NCI-H2107 (cell line): Measurements from ENCODE around the gene CASP3.
"Not testable (repeated sequence)": the region's sequence is repeated elsewhere in the genome, so short reads cannot be mapped to it uniquely, and the experiment has no call there.

Experiments
- DNase-seq: peaks from one replicate; lab custom pipeline; 2025; lab: John Stamatoyannopoulos, UW

Gene CASP3

GRCh38 chr4:184664445-184665210 is 15.4 kb upstream of the CASP3 start:
- DNase-seq: no peak

DNA sequence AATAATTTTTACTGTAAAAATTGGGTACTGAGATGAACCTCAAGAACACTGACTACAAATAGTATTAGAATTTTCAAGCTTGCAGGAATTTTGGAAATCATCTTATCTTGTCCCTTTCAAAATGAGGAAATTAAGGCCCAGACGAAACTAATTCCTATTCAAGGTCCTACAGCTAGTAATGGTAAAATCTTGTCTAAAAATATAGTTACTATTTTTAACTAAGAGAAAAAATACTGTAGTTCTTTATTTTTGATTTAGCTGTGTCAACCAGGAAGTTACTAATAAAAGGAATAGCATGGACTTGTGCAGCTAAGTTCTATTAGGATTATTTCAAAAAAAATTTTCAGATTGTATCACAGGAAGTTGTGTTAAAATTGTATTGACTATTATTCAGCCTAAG is 13.0 kb upstream of the CASP3 start:
- no peak for DNase-seq

DNA sequence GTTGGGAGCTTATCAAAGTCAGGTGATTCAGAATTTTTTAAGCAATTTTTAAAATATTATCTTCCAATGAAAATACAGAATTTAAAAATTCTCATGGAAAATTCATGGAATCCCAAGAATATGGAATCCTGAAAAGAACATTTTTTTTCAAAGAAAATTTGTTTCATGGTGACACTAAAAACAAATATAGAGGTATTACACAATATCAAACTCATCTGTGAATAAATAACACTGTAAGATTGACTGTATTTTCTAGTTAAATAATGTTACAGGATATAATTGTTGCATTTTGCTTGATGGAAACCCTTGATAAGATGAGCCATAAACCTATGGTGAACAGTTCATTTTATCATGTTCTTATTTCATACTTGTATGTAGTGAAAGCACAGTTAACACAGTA is 11.7 kb upstream of the CASP3 start:
- no peak for DNase-seq

DNA sequence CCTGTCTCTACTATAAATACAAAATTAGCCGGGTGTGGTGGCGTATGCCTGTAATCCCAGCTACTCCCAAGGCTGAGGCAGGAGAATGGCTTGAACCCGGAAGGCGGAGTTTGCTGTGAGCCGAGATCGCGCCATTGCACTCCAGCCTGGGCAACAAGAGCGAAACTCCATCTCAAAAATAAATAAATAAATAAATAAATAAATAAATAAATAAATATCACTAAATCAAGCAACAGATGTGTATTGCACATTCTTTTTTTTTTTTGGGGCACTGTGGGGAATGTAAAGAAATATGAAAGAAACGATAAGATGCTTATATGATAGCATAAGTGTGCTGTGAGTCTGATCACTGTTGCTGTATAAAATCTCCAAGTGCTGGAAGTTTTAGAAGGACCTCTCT is 8.6 kb upstream of the CASP3 start:
- DNase-seq: not testable (repeated sequence)

GRCh38 chr4:184657144-184657543 is 7.9 kb upstream of the CASP3 start:
- DNase-seq: no peak

- no peak for DNase-seq
These were observed 6.9 kb upstream of the CASP3 start for GRCh38 chr4:184655889-184656869.

DNA sequence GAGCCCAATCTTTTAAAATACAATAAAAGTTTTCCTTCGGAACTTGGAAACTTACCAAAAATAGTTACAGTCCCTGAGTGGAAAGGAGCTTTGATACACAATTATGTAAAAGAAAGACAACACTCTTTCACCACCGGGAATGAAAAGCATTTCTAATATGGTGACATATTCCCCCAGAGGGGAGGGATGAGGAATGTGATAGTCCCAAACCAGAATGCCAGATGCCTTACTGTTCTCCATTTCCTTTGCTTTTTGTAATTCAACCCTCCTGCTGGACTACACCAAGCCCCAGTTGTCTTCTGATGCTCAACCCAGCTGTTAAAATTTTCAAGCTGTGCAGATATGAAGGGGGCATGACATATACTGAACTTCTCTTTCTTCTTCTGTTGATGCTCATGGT is 4.4 kb upstream of the CASP3 start:
- DNase-seq: no peak

- not testable (repeated sequence) for DNase-seq
These were observed 3.4 kb upstream of the CASP3 start for GRCh38 chr4:184652681-184653080.

- no peak for DNase-seq
These were observed 2.7 kb upstream of the CASP3 start for GRCh38 chr4:184651899-184652298.

- no peak for DNase-seq
These were observed 966 bp upstream of the CASP3 start for GRCh38 chr4:184649971-184650855.

- peak; percentile 3 for DNase-seq
These were observed 778 bp downstream of the CASP3 start for GRCh38 chr4:184648313-184649025.

DNA sequence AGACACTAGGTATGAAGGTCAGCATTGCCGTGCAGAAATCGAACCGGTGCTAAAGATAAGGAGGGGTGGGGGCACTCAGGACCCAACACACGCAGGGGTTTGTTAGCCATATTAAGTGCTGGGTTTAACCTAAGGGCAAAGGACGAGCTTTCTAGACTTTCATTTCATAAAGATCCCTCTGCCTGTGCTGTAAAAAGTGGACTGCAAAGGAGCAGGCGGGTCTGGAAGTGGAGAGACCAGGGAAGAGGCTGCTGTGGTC is 1.3 kb downstream of the CASP3 start:
- no peak for DNase-seq

DNA sequence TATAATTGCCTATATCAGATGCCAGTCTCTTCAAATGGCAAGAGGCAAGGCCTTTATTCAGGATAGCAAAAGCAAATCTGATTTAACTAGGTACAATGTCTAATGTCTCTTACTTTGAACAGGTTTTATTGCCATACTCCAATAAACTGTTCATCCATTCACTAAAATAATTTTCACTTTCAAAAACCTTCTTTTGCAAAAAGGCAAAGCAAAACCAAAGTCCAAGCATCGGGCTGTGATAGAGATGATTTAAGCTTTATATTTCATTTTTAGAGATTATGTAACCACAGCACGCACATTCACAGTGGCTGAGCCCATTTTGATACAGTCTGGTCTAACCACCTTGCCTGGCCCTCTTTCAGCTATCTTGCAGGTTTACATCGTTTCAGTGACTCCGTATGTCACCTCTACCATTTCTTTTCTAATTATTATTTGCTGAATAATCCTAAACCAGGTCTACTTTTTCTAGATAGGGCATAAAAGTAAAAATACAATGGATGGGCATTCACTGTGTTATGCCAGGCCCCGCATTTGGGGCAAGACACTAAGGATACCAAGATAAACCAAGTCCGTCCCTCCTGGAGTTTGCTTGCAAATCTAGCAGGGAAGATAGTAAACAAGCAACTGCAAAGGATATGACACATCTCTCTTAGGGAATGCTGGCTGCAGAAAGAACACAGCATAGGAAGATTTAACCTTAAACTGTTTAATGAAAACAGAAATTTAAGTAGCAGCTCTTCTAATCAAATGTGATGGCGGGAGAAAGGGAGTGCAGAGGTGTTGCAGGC is 1.8 kb downstream of the CASP3 start:
- DNase-seq: no peak

DNA sequence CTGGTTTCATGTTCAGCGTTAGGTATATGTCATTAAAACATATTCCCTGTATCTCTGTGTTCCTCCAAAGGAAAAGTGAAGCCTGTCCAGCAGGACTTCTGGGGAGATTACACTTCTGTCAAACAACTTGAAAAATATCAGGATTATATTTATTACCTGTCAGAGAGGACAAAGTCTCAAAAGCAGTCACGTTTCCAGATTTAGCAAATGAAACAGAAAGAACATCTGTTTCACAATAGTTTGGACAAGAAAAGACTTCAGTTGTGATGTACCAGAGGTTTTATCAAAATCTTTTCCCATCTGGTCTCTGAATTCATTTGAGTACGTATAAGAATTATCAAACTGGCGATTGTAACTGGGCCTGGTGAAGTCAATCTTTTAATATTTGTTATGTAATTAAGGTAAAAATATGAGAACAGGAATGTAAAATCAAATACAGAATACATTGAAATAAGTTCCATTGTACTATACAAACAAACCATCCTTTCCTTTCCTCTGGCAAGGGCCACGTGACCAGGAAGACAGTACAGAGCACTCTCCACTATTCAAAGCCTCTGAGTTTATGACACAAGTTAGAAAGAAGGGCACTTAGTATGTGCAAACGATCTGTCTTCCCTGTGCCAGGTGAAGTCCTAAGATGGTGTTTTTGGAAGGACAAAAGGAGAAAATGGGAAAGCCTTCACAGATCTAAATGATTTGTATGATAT is 3.2 kb downstream of the CASP3 start:
- no peak for DNase-seq

DNA sequence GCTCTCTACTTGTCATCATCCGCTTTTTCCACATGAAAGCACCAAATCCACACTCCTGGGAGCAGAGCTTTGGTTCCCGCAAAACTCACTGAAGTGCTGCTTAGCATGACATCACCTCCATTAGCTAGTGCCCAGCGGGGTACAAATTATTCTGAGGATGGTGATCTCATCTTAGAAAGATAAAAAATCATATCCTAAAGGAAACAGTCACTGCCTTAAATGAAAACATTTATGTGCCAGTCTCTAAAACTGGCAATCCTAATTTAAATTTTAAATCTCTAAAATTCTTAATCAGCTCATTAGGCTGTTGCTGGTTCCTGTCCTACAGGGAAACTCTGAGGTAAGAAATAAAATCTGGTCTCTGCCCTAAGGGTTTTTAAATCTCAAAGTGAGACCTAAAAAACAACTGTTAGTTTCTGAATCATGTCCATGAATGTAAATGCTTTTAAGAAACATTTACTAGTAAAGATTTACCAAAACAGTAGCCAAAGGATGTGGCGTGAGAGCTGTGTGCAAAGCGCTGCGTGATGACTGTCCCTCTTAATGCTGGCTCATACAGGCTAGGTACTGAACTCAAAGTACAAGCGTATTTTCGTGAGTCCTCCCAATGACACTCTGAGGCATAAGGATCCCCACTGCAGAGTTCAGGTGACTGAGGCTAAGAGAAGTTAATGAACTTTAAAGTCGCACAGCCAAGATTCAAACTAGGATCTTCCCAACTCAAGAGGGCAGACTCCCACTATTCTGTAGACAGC is 4.5 kb downstream of the CASP3 start:
- peak; percentile 12 for DNase-seq

GRCh38 chr4:184643731-184644130 is 5.5 kb downstream of the CASP3 start:
- DNase-seq: no peak

DNA sequence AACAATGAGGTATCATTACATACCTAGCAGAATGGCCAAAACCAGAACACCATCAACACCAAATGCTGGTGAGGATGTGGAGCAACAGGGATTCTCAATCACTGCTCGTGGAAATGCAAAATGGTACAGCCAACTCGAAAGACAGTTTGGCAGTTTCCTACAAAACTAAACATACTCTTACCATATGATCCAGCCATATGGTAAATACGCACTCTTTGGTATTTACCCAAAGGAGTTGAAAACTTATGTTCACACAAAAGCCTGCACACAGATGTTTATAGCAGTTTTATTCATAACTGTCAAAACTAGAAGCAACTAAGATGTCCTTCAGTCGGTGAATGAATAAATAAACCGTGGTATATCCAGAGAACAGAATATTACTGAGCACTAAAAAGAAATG is 7.8 kb downstream of the CASP3 start:
- no peak for DNase-seq

GRCh38 chr4:184641022-184641421 is 8.2 kb downstream of the CASP3 start:
- DNase-seq: no peak

DNA sequence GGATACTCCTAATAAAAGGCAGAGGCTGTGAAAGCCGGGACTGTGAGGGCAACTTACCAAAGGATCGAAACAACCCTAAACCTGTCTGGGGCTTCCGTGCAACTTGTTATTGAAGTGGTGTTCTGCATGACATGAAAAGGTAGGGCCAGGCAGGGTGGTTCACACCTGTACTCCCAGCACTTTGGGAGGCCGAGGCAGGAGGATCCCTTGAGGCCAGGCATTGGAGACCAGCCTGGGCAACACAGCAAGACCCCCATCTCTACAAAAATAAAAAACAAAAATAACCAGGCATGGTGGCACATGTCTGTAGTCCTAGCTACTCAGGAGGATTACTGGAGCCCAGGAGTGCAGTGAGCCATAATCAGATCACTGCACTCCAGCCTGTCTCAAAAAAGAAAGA is 12.3 kb downstream of the CASP3 start:
- no peak for DNase-seq

- no peak for DNase-seq
These were observed 13.1 kb downstream of the CASP3 start for GRCh38 chr4:184636144-184636543.
